ENCODE data around the gene PCDHGA5. TPM values are rescaled to one million over a fixed set of nuclear protein-coding genes. Genes with fewer than 3 reads are reported as not detected.

The PCDHGA5 gene
- polyA plus RNA-seq, 3 donors: not detected

- no peak within 1 kb of the TSS for H3K27ac Mint-ChIP-seq
Measured at GRCh38 chr5:141354900-141355469, 9.0 kb upstream of the PCDHGA5 start, which contains the start of gene PCDHGA4. PCDHGA4 (plus strand) TSS chr5:141355021; CDS start chr5:141355108, 87 bp downstream.

DNA sequence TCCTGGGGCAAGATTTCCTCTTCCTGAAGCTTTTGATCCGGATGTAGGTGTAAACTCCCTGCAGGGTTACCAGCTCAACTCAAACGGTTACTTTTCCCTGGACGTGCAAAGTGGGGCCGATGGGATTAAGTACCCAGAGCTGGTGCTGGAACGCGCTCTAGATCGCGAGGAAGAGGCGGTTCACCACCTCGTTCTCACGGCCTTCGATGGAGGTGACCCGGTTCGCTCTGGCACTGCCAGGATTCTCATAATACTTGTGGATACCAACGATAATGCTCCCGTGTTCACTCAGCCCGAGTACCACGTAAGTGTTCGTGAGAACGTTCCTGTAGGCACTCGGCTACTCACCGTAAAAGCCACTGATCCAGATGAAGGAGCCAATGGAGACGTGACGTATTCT lies 8.3 kb upstream of the PCDHGA5 start:
- DNase-seq: no peak
- intact Hi-C loops (cut with micrococcal nuclease): no loop called here
- Mint-ChIP-seq H3K27ac (no peak overlapping the region), H3K4me3 (no peak overlapping the region), H3K4me1 (peaks cover 2% of the 10 kb centered on the region), H3K9me3 (peaks cover 38 to 80% (median 62%) of the 10 kb centered on the region in 7 donors), H3K27me3 (ENCODE audit: low read depth in 3 of 3) (peaks cover 33 to 64% (median 59%) of the 10 kb centered on the region in 3 donors), H3K36me3 (peaks cover 9 to 10% of the 10 kb centered on the region in 2 donors)
- H3K79me2 ChIP-seq (ENCODE audit: insufficient read depth, low read length): no peaks in the 10 kb centered on the region
- H4K20me1 ChIP-seq (ENCODE audit: insufficient read depth, low read length): no peaks in the 10 kb centered on the region
- H3K36me3 ChIP-seq (replicated peaks in 1 of 2; ENCODE audit: control insufficient read depth in 1 of 2, insufficient read depth in 2 of 2, low read length in 2 of 2): no peaks in the 10 kb centered on the region
- H3K27me3 ChIP-seq (ENCODE audit: control insufficient read depth in 2 of 2, insufficient read depth in 2 of 2, low read length in 2 of 2): peaks cover 31 to 91% of the 10 kb centered on the region in 2 donors
- no peak overlapping the region for H2AFZ ChIP-seq (ENCODE audit: insufficient read depth, low read depth, low read length, poor library complexity, severe bottlenecking)
- H3K27ac ChIP-seq (ENCODE audit: low read depth in 1 of 2, low read length in 2 of 2): no peak overlapping the region
- 48% methylated on average over 23 of the region's 24 CpGs for WGBS (ENCODE audit: insufficient coverage)
- H3K4me2 ChIP-seq (replicated peaks; ENCODE audit: extremely low read depth, low read length, poor library complexity, severe bottlenecking): no peak overlapping the region
- H3K4me1 ChIP-seq (ENCODE audit: control insufficient read depth in 1 of 2, insufficient read depth in 2 of 2, low read length in 2 of 2): no peaks in the 10 kb centered on the region
- H3K9ac ChIP-seq (ENCODE audit: insufficient read depth, low read length, poor library complexity, severe bottlenecking): no peak overlapping the region
- H3K9me3 ChIP-seq (replicated peaks in 1 of 2; ENCODE audit: control insufficient read depth in 1 of 2, insufficient read depth in 1 of 2, low read length in 2 of 2): peaks cover 53 to 75% of the 10 kb centered on the region in 2 donors
- no peak overlapping the region for H3K4me3 ChIP-seq (replicated peaks in 1 of 3; ENCODE audit: low read depth in 2 of 3, low read length in 3 of 3)
- no peak for TF ChIP-seq CTCF (IDR thresholded peaks at IDR 0.05)

More at GRCh38 chr5:141354900-141355469, 9.0 kb upstream of the PCDHGA5 start, which contains the start of gene PCDHGA4:
- no peaks in the 10 kb centered on the region for H3K79me2 ChIP-seq (ENCODE audit: insufficient read depth, low read length)
- H3K9me3 ChIP-seq (replicated peaks in 1 of 2; ENCODE audit: control insufficient read depth in 1 of 2, insufficient read depth in 1 of 2, low read length in 2 of 2): peaks cover 52 to 75% of the 10 kb centered on the region in 2 donors
- no peaks in the 10 kb centered on the region for H4K20me1 ChIP-seq (ENCODE audit: insufficient read depth, low read length)
- no peak within 1 kb of the TSS for H3K27ac ChIP-seq (ENCODE audit: low read depth in 1 of 2, low read length in 2 of 2)
- peaks cover 37 to 80% (median 62%) of the 10 kb centered on the region in 7 donors for H3K9me3 Mint-ChIP-seq
- peaks cover 2% of the 10 kb centered on the region for H3K4me1 Mint-ChIP-seq
- H3K4me2 ChIP-seq (replicated peaks; ENCODE audit: extremely low read depth, low read length, poor library complexity, severe bottlenecking): no peak within 1 kb of the TSS
- H3K9ac ChIP-seq (ENCODE audit: insufficient read depth, low read length, poor library complexity, severe bottlenecking): no peak within 1 kb of the TSS
- peak within 1 kb of the TSS; percentile 33 for H2AFZ ChIP-seq (ENCODE audit: insufficient read depth, low read depth, low read length, poor library complexity, severe bottlenecking)
- 15% methylated on average over 28 of the region's 29 CpGs for WGBS (ENCODE audit: insufficient coverage)
- peaks cover 29 to 64% (median 60%) of the 10 kb centered on the region in 3 donors for H3K27me3 Mint-ChIP-seq (ENCODE audit: low read depth in 3 of 3)
- peak within 1 kb of the TSS in 1 of 2 donors; percentile 42 for H3K4me3 Mint-ChIP-seq
- H3K4me3 ChIP-seq (replicated peaks in 1 of 3; ENCODE audit: low read depth in 2 of 3, low read length in 3 of 3): peak within 1 kb of the TSS in 1 of 3 experiments; percentile 19
- no peaks in the 10 kb centered on the region for H3K36me3 ChIP-seq (replicated peaks in 1 of 2; ENCODE audit: control insufficient read depth in 1 of 2, insufficient read depth in 2 of 2, low read length in 2 of 2)
- intact Hi-C loops (cut with micrococcal nuclease): no loop called here
- peak; percentile 63 for TF ChIP-seq CTCF (IDR thresholded peaks at IDR 0.05)
- DNase-seq: no peak
- H3K36me3 Mint-ChIP-seq: peaks cover 6 to 7% of the 10 kb centered on the region in 2 donors
- peaks cover 30 to 91% of the 10 kb centered on the region in 2 donors for H3K27me3 ChIP-seq (ENCODE audit: control insufficient read depth in 2 of 2, insufficient read depth in 2 of 2, low read length in 2 of 2)
- H3K4me1 ChIP-seq (ENCODE audit: control insufficient read depth in 1 of 2, insufficient read depth in 2 of 2, low read length in 2 of 2): no peaks in the 10 kb centered on the region
